ENCODE results near the gene ZNF253. TPM values are rescaled to one million over a fixed set of nuclear protein-coding genes. Genes with fewer than 3 reads are reported as not detected.
A peak's percentile ranks its signal among the peaks of the same experiment; 100 is the strongest.
"Not testable (repeated sequence)": the region's sequence is repeated elsewhere in the genome, so short reads cannot be mapped to it uniquely, and the experiment has no call there.

Gene ZNF253
- total RNA-seq, 4 donors from 2014 or later: 10.1 to 24.7 (median 19.0) TPM

GRCh38 chr19:19873381-19873780, 7.7 kb downstream of the ZNF253 start:
- TF ChIP-seq CTCF (IDR thresholded peaks at IDR 0.05) (no peak), POLR2A (IDR thresholded peaks at IDR 0.05) (no peak)
- H3K27me3 ChIP-seq: no peaks in the 10 kb centered on the region
- no peaks in the 10 kb centered on the region for H3K4me1 ChIP-seq
- H3K36me3 ChIP-seq: no peaks in the 10 kb centered on the region
- H3K4me3 ChIP-seq: no peak overlapping the region
- H3K27ac ChIP-seq: no peak overlapping the region
- DNase-seq: no peak
- intact Hi-C loops (cut with DNase I; ENCODE audit: low total_unique reads): no loop called here
- H3K9me3 ChIP-seq: no peaks in the 10 kb centered on the region

GRCh38 chr19:19877724-19878123, 12.0 kb downstream of the ZNF253 start:
- DNase-seq: no peak
- Histone ChIP-seq H3K4me3 (no peak overlapping the region), H3K27ac (no peak overlapping the region), H3K9me3 (no peaks in the 10 kb centered on the region), H3K4me1 (no peaks in the 10 kb centered on the region), H3K27me3 (no peaks in the 10 kb centered on the region), H3K36me3 (no peaks in the 10 kb centered on the region)
- intact Hi-C loops (cut with DNase I; ENCODE audit: low total_unique reads): no loop called here
- no peak for TF ChIP-seq POLR2A (IDR thresholded peaks at IDR 0.05)
- no peak for TF ChIP-seq CTCF (IDR thresholded peaks at IDR 0.05)

- no peaks in the 10 kb centered on the region for H3K36me3 ChIP-seq
- no peak for DNase-seq
Measured at GRCh38 chr19:19884583-19884982, 18.9 kb downstream of the ZNF253 start.

GRCh38 chr19:19892055-19892941, 26.6 kb downstream of the ZNF253 start:
- H3K27ac ChIP-seq; H3K4me3 ChIP-seq; H3K27me3 ChIP-seq; H3K9me3 ChIP-seq; intact Hi-C loops (cut with DNase I; ENCODE audit: low total_unique reads); DNase-seq; H3K4me1 ChIP-seq; H3K36me3 ChIP-seq: not testable (repeated sequence)

More at GRCh38 chr19:19884583-19884982, 18.9 kb downstream of the ZNF253 start:
- no peaks in the 10 kb centered on the region for H3K4me1 ChIP-seq
- no peak overlapping the region for H3K27ac ChIP-seq
- TF ChIP-seq CTCF (IDR thresholded peaks at IDR 0.05): no peak
- no peak for TF ChIP-seq POLR2A (IDR thresholded peaks at IDR 0.05)
- H3K4me3 ChIP-seq: no peak overlapping the region
- intact Hi-C loops (cut with DNase I; ENCODE audit: low total_unique reads): no loop called here
- no peaks in the 10 kb centered on the region for H3K9me3 ChIP-seq
- H3K27me3 ChIP-seq: no peaks in the 10 kb centered on the region

GRCh38 chr19:19900139-19900728, 34.6 kb downstream of the ZNF253 start:
- H3K9me3 ChIP-seq: no peaks in the 10 kb centered on the region
- H3K36me3 ChIP-seq: no peaks in the 10 kb centered on the region
- H3K4me1 ChIP-seq: no peaks in the 10 kb centered on the region
- no peak for DNase-seq
- no peaks in the 10 kb centered on the region for H3K27me3 ChIP-seq
- intact Hi-C loops (cut with DNase I; ENCODE audit: low total_unique reads): no loop called here
- peak overlapping the region; percentile 93 to 95 for H3K27ac ChIP-seq
- peak overlapping the region; percentile 70 to 75 for H3K4me3 ChIP-seq
- TF ChIP-seq POLR2A (IDR thresholded peaks at IDR 0.05) (no peak), CTCF (IDR thresholded peaks at IDR 0.05) (no peak)
